Mucosa of descending colon (tissue), 3 donors: Measurements from ENCODE around the gene C21orf58. TPM values are rescaled to one million over a fixed set of nuclear protein-coding genes. Genes with fewer than 3 reads are reported as not detected.
A peak's percentile ranks its signal among the peaks of the same experiment; 100 is the strongest.

Source experiments
- ATAC-seq: fragments of 200-7000 bp; cut with Tn5 transposase; one replicate; pipeline ENCODE4 v1.9.1; 2020; ENCODE audit warnings: mild to moderate bottlenecking, moderate library complexity
- DNase-seq, 3 donors: peaks; one replicate each; pipeline ENCODE4 v3.0.0-alpha.2; 2020
- H3K36me3 ChIP-seq: fragments of 200-600 bp; one replicate; pipeline ENCODE4 v1.8.0; 2021; ENCODE audit warnings: low read depth, mild to moderate bottlenecking
- H3K4me1 ChIP-seq: fragments of 200-600 bp; one replicate; pipeline ENCODE4 v1.8.0; 2021; ENCODE audit warnings: low read depth, mild to moderate bottlenecking
- H3K4me3 ChIP-seq: fragments of 200-600 bp; one replicate; pipeline ENCODE4 v1.8.0; 2021; ENCODE audit warnings: mild to moderate bottlenecking
- H3K9me3 ChIP-seq: fragments of 200-600 bp; one replicate; pipeline ENCODE4 v1.8.0; 2021; ENCODE audit warnings: mild to moderate bottlenecking
- intact Hi-C, 2 donors: fragments of 100-400 bp; cut with DNase I in 1 of 2; cut with micrococcal nuclease in 1 of 2; formaldehyde crosslinking; loops; one replicate each; pipeline versions ENCODE4 v1.11.0 to v1.11.1; 2022; cut with DNase I, micrococcal nuclease
- total RNA-seq, 3 donors: library from RNA; stranded (reverse); fragmentation: NEBNext Ultra II Directional in 2 of 3; extraction: Animal tissue kit (Norgen Biotek cat#: 25700) in 2 of 3; gene quantifications; one replicate each; pipeline versions ENCODE4 v1.2.1 to v1.2.4, GENCODE V29; 2021 to 2023
- TF ChIP-seq, protein P1 (sequence below): fragments of 200-600 bp; IDR thresholded peaks from one replicate; pipeline ENCODE4 v1.8.0; 2022; ENCODE audit warnings: antibody characterized with exemption, mild to moderate bottlenecking
- donor health status: DM: no; HTN: no; CAD: no; lungs with moderate emphysema.
- donor health status: DM: no; HTN: no; CAD: no.
- donor health status: DM: no; HTN: yes; CAD: no.

C21orf58 gene
- total RNA-seq, 3 donors from 2014 or later: 5.5 to 11.9 (median 5.6) TPM

GRCh38 chr21:46268371-46268770, 55.3 kb downstream of the C21orf58 start:
- ATAC-seq (no peak), DNase-seq (no peak)
- Histone ChIP-seq H3K4me1 (no peaks in the 10 kb centered on the region), H3K9me3 (no peaks in the 10 kb centered on the region), H3K4me3 (no peak overlapping the region), H3K36me3 (peaks cover 13% of the 10 kb centered on the region)
- intact Hi-C loops: no loop called here
- TF ChIP-seq, protein P1, sequence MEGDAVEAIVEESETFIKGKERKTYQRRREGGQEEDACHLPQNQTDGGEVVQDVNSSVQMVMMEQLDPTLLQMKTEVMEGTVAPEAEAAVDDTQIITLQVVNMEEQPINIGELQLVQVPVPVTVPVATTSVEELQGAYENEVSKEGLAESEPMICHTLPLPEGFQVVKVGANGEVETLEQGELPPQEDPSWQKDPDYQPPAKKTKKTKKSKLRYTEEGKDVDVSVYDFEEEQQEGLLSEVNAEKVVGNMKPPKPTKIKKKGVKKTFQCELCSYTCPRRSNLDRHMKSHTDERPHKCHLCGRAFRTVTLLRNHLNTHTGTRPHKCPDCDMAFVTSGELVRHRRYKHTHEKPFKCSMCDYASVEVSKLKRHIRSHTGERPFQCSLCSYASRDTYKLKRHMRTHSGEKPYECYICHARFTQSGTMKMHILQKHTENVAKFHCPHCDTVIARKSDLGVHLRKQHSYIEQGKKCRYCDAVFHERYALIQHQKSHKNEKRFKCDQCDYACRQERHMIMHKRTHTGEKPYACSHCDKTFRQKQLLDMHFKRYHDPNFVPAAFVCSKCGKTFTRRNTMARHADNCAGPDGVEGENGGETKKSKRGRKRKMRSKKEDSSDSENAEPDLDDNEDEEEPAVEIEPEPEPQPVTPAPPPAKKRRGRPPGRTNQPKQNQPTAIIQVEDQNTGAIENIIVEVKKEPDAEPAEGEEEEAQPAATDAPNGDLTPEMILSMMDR: no peak

GRCh38 chr21:46266946-46267345, 56.7 kb downstream of the C21orf58 start:
- ATAC-seq: no peak
- peaks cover 11% of the 10 kb centered on the region for H3K36me3 ChIP-seq
- no peak for DNase-seq
- H3K9me3 ChIP-seq: no peaks in the 10 kb centered on the region
- intact Hi-C loops: no loop called here
- TF ChIP-seq, protein P1: no peak
- H3K4me1 ChIP-seq: no peaks in the 10 kb centered on the region
- no peak overlapping the region for H3K4me3 ChIP-seq

GRCh38 chr21:46265736-46266525, 57.7 kb downstream of the C21orf58 start:
- Histone ChIP-seq H3K4me3 (no peak overlapping the region), H3K4me1 (no peaks in the 10 kb centered on the region), H3K36me3 (peaks cover 11% of the 10 kb centered on the region), H3K9me3 (no peaks in the 10 kb centered on the region)
- ATAC-seq (no peak), DNase-seq (no peak)
- intact Hi-C loops: no loop called here
- TF ChIP-seq, protein P1: no peak

DNA sequence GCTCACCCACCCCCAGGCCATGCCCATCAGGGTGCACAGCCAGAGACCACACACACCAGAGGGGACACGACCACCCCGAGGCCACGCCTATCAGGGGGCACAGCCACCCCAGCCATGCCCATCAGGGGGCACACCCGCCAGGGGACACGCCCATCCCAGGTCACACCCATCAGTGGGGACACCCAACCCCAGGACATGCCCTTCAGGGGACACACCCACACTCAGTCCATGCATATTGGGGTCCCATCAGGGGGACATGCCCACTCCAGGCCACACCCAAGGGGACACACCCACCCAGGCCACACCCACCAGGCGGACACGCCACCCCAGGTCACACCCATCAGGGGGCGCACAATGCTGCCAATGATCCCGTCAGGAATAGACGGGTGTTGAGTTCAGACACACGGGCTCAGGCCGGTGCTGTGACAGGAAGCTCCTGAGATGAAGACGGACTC, 59.0 kb downstream of the C21orf58 start:
- Histone ChIP-seq H3K4me1 (no peaks in the 10 kb centered on the region), H3K36me3 (peaks cover 11% of the 10 kb centered on the region), H3K4me3 (no peak overlapping the region), H3K9me3 (no peaks in the 10 kb centered on the region)
- TF ChIP-seq, protein P1: no peak
- DNase-seq: no peak
- ATAC-seq: peak; percentile 24
- intact Hi-C loops: no loop called here

DNA sequence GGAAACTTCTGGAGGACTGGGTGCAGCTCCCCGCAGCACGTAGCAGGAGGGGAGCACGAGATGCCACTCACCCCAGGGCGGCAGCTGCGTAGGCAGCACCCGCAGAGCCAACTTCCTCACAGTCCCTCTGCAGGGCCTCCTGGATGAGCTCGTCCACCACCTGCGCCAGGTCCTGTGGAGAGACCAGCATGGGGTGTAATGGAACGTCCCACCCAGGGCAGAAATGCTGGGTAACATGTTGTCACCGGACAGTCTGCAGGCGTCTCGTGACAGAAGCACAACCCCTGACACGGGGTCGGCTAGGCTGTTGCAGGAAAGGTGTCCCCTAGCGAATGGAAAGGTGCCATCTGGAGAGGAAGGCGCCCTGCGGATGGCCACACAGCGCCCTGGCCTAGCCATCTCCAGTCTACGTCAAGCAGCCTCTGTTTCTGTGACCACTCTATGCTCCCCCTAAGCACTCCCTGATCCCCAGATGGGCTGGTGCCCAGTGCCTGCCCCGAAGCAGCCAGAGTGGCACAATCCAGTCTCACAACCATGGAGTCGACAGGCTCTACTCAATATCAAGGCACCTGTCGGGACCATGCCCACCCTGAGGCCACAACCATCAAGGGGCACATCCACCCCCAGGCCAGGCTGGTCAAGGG, 59.5 kb downstream of the C21orf58 start:
- intact Hi-C loops: no loop called here
- TF ChIP-seq, protein P1: no peak

More for the DNA sequence above, 59.5 kb downstream of the C21orf58 start:
- Histone ChIP-seq H3K36me3 (peaks cover 11% of the 10 kb centered on the region), H3K4me1 (no peaks in the 10 kb centered on the region), H3K4me3 (no peak overlapping the region), H3K9me3 (no peaks in the 10 kb centered on the region)
- ATAC-seq (no peak), DNase-seq (no peak)
